ENCODE measurements around the gene MCC. TPM values are rescaled to one million over a fixed set of nuclear protein-coding genes. Genes with fewer than 3 reads are reported as not detected.

The MCC gene
- total RNA-seq, 1 experiment from 2014 or later: 7.1 TPM

DNA sequence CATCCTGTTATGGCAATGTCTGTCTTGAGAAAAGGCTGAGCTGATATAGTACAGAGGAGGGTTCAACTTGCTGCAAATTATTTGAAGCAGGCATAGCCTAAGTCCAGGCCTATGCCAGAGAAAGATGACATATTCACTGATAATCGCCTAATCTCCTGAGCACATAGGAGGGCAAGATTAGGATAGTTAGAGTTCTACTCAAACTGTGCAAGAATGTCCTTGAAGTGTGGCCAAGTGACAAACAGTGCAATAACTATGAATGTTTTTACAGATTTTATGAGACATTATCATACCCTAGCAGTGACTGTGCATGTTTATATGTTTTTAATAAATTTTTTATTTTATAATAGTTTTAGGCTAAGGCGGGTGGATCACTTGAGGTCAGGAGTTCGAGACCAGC is 149.6 kb downstream of the MCC start:
- no peak overlapping the region for H3K27ac ChIP-seq (ENCODE audit: low read length)
- no peaks in the 10 kb centered on the region for H3K9me2 ChIP-seq (replicated peaks; ENCODE audit: low read length)
- H3F3A ChIP-seq (ENCODE audit: low read length, unreplicated experiment): no peaks in the 10 kb centered on the region
- ChIA-PET CTCF (no interaction called here), POLR2A (ENCODE audit: unreplicated experiment) (no interaction called here)
- no peaks in the 10 kb centered on the region for H3K4me1 ChIP-seq (ENCODE audit: insufficient read depth, low read length)
- no peak overlapping the region for H3K9ac ChIP-seq (ENCODE audit: low read length)
- H3K79me2 ChIP-seq (ENCODE audit: low read length): no peaks in the 10 kb centered on the region
- no peak overlapping the region for H3K4me2 ChIP-seq (ENCODE audit: low read length)
- no TSS peak for BruUV-seq (replicated peaks)
- DNase-seq (peak; percentile 14), ATAC-seq (peak; percentile 50)
- no peaks in the 10 kb centered on the region for H3K27me3 ChIP-seq (ENCODE audit: low read length)
- H3K4me3 ChIP-seq (ENCODE audit: low read length): no peak overlapping the region
- no peaks in the 10 kb centered on the region for H3K36me3 ChIP-seq (ENCODE audit: low read depth, low read length)
- H3K9me3 ChIP-seq (ENCODE audit: low read length): no peaks in the 10 kb centered on the region
- H2AFZ ChIP-seq (ENCODE audit: low read length): no peak overlapping the region
- TF ChIP-seq EZH2phosphoT487 (IDR thresholded peaks at IDR 0.05; ENCODE audit: borderline replicate concordance, low read length) (no peak), CTCF (conservative IDR thresholded peaks at IDR 0.05; ENCODE audit: low read depth, low read length) (no peak), EZH2 (IDR thresholded peaks at IDR 0.05; ENCODE audit: low read length, unreplicated experiment) (no peak)
- H4K20me1 ChIP-seq (ENCODE audit: low read length): no peaks in the 10 kb centered on the region
- intact Hi-C loops (cut with micrococcal nuclease): no loop called here

DNA sequence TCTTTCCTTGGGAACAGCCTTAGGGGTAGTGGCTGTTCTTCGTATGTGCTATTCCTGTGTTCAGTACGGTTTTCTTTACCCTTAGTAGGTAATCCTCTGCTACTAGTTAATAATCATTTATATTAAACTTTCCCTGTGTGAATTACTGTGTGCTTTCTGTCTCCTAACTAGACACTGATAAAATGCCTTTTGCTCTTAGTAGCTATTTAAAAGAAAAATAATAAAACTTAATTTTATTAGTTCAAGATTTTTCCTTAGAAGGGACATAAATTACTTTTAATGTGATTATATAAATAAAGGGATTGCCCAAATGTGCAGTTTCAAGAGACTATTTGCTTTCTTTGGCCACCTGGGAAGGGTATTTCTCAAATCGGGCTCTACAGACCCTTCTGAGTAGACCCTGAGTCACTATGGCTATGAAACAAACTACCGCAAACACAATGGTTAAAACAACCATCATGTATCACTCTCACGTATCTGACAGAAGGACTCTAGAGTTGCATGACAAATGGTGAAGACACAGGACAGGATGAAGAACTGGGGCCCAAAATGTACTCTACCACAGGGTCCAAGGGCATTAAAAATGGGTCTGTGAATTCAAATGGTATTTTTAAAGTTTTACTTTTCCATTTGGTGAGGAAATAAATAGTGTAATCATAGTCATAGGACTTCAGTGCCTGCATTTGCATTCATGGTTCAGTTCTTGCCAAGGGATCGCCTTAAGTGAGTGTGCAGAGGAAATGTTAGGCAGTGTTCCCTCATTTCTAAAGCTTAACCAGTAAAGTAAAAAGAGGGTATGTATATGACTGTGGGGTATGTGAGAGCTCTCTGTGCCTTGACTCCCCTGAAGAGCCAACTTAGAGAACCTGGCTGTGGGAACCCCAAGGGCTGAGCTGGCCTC is 150.5 kb downstream of the MCC start:
- Histone ChIP-seq H3K79me2 (ENCODE audit: low read length) (no peaks in the 10 kb centered on the region), H3K27ac (ENCODE audit: low read length) (no peak overlapping the region), H2AFZ (ENCODE audit: low read length) (no peak overlapping the region), H4K20me1 (ENCODE audit: low read length) (no peaks in the 10 kb centered on the region), H3K9me3 (ENCODE audit: low read length) (no peaks in the 10 kb centered on the region), H3K4me1 (ENCODE audit: insufficient read depth, low read length) (no peaks in the 10 kb centered on the region), H3K4me2 (ENCODE audit: low read length) (no peak overlapping the region), H3K9me2 (replicated peaks; ENCODE audit: low read length) (no peaks in the 10 kb centered on the region), H3K9ac (ENCODE audit: low read length) (no peak overlapping the region), H3K36me3 (ENCODE audit: low read depth, low read length) (no peaks in the 10 kb centered on the region), H3K27me3 (ENCODE audit: low read length) (no peaks in the 10 kb centered on the region), H3F3A (ENCODE audit: low read length, unreplicated experiment) (no peaks in the 10 kb centered on the region), H3K4me3 (ENCODE audit: low read length) (no peak overlapping the region)
- intact Hi-C loops (cut with micrococcal nuclease): loop anchor here (1.0 to 2.0 kb wide), 3 partner anchors 41 to 269 kb away; no protein-coding TSS in a partner anchor
- TF ChIP-seq EZH2 (IDR thresholded peaks at IDR 0.05; ENCODE audit: low read length, unreplicated experiment) (no peak), CTCF (conservative IDR thresholded peaks at IDR 0.05; ENCODE audit: low read depth, low read length) (no peak), EZH2phosphoT487 (IDR thresholded peaks at IDR 0.05; ENCODE audit: borderline replicate concordance, low read length) (no peak)
- ATAC-seq: peak; percentile 18; the same call in 1 of the 2 replicates
- ChIA-PET CTCF (interaction anchor here (1.0 to 1.4 kb wide), 3 partner anchors 173 to 274 kb away, joined by 3 to 22 read pairs (median 6); no protein-coding TSS in a partner anchor), POLR2A (ENCODE audit: unreplicated experiment) (interaction anchor here (0.6 kb wide), 1 partner anchor 317 kb away, joined by 3 read pairs; no protein-coding TSS in a partner anchor)
- BruUV-seq (replicated peaks): no TSS peak
- DNase-seq: peak; percentile 18

Data from PC-3 (cell line).